GM18951 (cell line): ENCODE data around the gene DIP2A.
"Not testable (repeated sequence)": the region's sequence is repeated elsewhere in the genome, so short reads cannot be mapped to it uniquely, and the experiment has no call there.

Experiments used
- POLR2A ChIP-seq: IDR thresholded peaks from 4 replicates; pipeline ENCODE4 v1.6.1; 2011; ENCODE audit warnings: mild to moderate bottlenecking; ENCODE audit not compliant: insufficient read length, insufficient read depth; ENCODE audit errors: extremely low read depth
- in situ Hi-C: fragments of 300-500 bp; cut with MboI; formaldehyde crosslinking; loops from one replicate; pipeline ENCODE4 v1.12.0; 2022; ENCODE audit warnings: low sequenced_read_pairs, mixed read lengths, inconsistent platforms; ENCODE audit not compliant: unreplicated experiment

DIP2A gene

GRCh38 chr21:46429754-46430681 is 28.7 kb upstream of the DIP2A start:
- in situ Hi-C loops: no loop called here
- no peak for TF ChIP-seq POLR2A

- no peak for TF ChIP-seq POLR2A
- in situ Hi-C loops: no loop called here
Observed at GRCh38 chr21:46431448-46431847, 27.2 kb upstream of the DIP2A start.

DNA sequence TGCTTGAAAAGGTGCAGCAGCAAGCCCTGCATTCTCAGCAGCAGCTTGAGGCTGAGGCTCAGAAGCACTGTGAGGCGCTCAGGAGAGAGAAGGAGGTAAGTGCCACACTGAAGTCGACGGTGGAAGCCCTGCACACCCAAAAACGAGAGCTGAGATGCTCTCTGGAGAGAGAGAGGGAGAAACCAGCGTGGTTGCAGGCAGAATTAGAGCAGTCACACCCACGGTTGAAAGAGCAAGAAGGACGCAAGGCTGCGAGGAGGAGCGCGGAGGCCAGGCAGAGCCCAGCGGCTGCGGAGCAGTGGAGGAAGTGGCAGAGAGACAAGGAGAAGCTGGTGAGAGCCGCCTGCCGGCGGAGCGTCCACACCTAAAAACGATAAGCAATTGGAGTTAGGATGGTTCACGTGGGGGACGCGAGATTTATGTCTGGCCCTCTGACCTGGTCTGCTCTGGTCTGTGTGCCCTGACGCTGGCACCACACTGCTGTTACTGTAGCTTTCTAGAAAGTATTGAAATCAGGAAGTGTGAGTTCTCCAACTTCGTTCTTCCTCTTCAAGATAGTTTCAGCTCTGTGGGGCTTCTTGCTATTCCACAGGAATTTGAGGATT is 26.7 kb upstream of the DIP2A start:
- in situ Hi-C loops: no loop called here
- TF ChIP-seq POLR2A: no peak

GRCh38 chr21:46433116-46433515 is 25.6 kb upstream of the DIP2A start:
- in situ Hi-C loops: not testable (repeated sequence)

DNA sequence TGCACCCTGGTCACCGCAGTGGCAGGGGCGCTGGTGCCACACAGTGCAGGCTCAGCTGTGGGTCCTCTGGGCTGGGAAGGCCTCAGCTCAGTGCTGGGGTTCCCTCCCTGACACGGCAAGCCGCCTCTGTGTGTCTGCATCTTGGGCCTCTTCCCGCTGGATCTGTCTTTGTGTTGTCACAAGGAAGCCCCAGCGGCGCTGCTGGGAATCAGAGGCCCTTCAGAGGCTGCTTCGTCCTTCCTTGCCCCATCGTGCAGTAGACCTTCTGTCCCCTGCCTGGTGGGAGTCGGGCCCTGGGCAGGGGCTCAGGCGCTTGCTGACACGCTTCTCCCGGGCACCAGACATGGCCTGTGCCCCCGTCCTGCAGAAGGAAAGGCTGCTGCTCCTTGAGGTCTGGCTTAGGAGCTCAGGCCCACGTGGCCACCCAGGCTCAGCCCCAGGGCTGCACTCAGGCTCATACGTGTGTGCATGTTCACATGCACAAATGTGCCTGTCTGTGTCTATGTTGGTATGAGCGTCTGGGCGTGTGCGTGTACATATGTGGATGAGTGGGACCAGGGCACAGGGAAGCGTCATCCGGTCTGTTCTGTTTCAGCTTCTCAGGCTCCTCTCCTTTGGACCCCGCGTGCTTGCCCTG is 24.3 kb upstream of the DIP2A start:
- in situ Hi-C loops: no loop called here

DNA sequence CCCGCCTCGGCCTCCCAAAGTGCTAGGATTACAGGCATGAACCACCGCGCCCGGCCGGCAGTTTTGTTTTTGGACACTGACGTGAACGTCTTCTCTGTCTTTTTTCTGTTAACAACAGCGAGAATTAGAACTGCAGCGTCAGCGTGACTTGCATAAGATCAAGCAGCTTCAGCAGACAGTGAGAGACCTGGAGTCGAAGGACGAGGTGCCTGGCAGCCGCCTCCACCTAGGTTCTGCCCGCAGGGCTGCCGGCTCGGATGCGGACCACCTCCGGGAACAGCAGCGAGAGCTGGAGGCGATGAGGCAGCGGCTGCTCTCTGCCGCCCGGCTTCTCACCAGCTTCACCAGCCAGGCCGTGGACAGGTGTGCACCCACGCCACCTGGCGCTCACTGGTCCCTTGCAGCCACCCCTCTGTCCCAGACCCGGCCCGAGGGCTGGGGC is 22.9 kb upstream of the DIP2A start:
- in situ Hi-C loops: no loop called here
- no peak for TF ChIP-seq POLR2A

More for the DNA sequence above, 24.3 kb upstream of the DIP2A start:
- TF ChIP-seq POLR2A: no peak

DNA sequence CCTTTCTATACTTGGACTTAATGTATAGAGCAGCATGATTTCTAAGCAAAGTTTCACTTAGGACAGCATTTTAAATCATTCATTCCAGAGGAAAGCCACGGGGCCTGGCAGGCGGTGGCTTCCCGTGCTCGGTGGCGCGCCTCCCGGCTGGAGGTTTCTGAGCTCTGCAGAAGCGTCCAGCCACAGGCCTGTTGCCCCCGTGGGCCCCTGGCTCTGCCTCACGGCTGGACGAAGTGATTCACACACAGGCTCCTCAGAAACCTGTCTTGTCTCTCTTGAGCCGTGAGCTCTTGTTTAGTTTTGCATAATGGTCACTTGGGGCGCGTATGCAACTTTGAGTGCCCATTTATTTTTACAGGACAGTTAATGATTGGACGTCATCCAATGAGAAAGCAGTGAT is 22.1 kb upstream of the DIP2A start:
- no peak for TF ChIP-seq POLR2A
- in situ Hi-C loops: no loop called here

DNA sequence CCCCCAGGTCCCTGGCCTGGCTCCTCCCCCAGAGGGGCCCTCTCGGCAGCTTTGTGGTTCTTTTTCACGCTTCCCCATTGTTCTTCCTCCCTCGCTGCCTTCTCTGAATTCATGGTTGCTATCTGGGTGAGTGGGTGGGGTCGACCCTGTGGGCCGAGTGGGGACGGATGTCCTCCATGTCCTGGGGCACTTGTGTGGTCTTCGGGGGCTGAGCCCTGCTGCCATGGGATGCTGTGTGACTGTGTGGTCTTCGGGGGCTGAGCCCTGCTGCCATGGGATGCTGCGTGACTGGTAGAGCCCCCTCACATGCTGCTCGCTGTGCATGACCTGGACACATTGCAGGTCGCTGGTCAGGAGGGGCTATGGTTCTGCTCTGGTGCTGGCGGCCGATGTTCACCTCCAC is 21.6 kb upstream of the DIP2A start:
- in situ Hi-C loops: no loop called here
- no peak for TF ChIP-seq POLR2A

DNA sequence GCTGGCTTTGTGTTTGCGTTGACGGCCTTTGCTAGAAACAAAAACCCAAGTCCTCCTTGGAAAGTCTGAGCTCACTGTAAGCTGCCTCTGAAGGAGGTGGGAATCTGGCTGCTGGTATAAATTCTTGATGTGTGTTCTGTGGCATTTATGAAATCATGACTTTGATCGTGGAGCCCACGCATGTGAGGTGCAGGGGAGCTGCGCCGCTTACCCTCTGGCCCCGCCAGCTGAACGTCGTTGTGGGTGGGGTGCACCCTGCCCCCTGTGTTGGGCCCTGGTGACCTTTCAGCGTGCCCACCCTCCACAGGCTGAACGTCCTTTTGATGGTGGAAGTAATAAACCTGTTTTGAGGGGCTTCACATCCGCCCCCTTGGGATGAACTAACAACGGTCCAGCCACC is 21.2 kb upstream of the DIP2A start:
- in situ Hi-C loops: no loop called here
- TF ChIP-seq POLR2A: no peak

DNA sequence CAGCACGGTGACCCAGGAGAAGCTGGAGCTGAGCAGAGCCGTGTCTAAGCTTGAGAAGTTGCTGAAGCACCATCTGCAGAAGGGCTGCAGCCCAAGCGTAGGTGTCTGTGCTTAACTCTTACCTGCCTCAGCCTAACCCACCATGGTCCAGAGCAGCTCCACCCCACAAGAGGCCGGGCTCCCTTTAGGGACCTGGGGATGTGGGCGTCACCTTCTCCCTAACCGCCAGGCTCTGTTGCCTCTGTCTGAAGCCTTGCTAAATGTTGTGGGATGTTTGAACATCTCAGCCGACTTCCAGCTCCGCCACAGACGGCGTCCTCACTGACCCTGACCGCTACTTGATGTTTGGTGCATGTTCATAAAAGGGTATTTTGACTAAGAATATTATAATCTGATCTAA is 20.4 kb upstream of the DIP2A start:
- TF ChIP-seq POLR2A: no peak
- in situ Hi-C loops: no loop called here

DNA sequence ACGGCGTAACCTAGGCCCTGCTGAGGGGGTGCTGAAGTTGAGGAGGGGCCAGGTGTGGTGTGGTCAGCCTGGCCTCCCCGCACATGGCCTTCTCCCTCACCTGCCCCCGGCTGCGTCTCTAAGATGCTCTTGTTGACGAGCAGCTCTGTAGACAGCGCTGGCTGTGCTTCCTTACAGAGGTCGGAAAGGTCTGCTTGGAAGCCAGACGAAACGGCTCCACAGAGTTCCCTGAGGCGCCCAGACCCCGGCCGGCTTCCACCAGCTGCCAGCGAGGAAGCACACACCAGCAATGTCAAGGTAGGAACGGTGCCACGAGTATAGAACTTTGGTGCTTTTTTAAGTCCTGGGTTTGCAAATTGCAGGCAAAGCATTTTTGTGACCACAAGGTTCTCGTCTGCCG is 18.8 kb upstream of the DIP2A start:
- in situ Hi-C loops: no loop called here
- no peak for TF ChIP-seq POLR2A

GRCh38 chr21:46441331-46441730 is 17.4 kb upstream of the DIP2A start:
- in situ Hi-C loops: no loop called here

GRCh38 chr21:46441961-46442498 is 16.7 kb upstream of the DIP2A start:
- in situ Hi-C loops: no loop called here
- TF ChIP-seq POLR2A: no peak

More at GRCh38 chr21:46441331-46441730, 17.4 kb upstream of the DIP2A start:
- no peak for TF ChIP-seq POLR2A
